ENCODE measurements around the gene SCCPDH.
"Not testable (repeated sequence)": the region's sequence is repeated elsewhere in the genome, so short reads cannot be mapped to it uniquely, and the experiment has no call there.

The SCCPDH gene

GRCh38 chr1:246801241-246802020 is 77.2 kb downstream of the SCCPDH start:
- FAIRE-seq, result no peak

DNA sequence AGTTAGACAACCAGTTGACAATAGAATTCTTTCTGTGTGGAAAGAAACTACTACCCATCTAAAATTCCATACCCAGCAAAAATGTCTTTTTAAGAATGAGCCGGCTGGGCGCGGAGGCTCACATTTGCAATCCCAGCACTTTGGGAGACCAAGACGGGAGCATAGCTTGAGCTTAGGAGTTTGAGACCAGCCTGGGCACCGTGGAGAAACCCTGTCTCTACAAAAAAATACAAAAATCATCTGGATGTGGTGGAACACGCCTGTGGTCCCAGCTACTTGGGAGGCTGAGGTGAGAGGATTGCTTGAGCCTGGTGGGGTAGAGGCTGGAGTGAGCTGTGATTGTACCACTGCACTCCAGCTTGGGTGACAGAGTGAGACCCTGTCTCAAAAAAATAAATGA is 79.2 kb downstream of the SCCPDH start:
- FAIRE-seq, result no peak

- no peak for FAIRE-seq
Observed at GRCh38 chr1:246803883-246804282, 79.7 kb downstream of the SCCPDH start.

DNA sequence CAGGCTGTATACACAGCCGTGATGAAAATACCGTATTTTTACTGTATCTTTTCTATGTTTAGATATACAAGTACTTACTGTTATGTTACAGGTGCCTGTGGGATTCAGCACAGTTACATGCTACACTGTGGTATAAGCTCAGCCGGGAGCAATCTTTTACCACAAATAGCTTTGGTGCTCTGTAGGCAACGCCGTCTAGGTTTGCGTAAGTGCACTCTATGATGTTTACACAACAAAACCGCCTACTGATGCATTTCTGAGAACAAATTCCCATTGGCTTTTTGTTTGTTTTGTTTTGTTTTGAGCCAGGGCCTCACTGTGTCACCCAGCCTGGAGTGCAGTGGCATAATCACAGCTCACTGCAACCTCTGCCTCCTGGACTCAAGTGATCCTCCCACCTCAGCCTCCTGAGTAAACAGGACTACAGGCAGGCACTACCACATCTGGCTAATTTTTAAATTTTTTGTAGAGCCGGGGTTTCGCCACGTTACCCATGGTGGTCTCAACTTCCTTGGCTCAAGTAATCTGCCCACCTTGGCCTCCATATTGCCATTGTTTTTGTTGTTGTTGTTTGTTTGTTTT is 81.0 kb downstream of the SCCPDH start:
- no peak for FAIRE-seq

DNA sequence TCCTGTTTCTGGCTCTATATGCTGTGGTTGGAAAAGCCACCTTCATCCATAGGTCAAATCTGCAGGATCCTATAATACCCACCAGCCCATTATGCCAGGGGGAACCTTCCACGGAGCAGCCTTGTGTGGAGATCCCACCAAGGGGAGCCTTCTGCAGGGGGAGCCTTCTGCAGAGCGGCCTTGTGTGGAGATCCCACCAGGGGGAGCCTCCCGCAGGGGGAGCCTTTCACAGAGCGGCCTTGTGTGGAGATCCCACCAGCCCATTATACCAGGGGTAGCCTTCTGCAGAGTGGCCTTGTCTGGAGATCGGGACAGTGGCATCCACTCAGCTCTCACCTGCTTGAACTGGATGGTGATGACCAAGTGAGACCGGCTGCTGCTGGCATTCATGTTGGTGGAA is 85.3 kb downstream of the SCCPDH start:
- FAIRE-seq, result no peak

- no peak for FAIRE-seq
Observed at GRCh38 chr1:246811985-246812384, 87.8 kb downstream of the SCCPDH start.

DNA sequence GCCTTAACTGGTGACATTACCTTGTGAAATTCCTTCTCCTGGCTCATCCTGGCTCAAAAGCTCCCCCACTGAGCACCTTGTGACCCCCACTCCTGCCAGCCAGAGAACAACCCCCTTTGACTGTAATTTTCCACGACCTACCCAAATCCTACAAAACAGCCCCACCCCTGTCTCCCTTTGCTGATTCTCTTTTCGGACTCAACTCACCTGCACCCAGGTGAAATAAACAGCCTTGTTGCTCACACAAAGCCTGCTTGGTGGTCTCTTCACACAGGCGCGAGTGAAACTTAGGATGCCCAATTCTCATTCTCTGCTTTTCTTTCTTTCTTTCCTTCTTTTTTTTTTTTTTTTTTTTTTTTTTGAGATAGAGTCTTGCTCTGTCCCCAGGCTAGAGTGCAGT is 89.1 kb downstream of the SCCPDH start:
- not testable (repeated sequence) for FAIRE-seq

DNA sequence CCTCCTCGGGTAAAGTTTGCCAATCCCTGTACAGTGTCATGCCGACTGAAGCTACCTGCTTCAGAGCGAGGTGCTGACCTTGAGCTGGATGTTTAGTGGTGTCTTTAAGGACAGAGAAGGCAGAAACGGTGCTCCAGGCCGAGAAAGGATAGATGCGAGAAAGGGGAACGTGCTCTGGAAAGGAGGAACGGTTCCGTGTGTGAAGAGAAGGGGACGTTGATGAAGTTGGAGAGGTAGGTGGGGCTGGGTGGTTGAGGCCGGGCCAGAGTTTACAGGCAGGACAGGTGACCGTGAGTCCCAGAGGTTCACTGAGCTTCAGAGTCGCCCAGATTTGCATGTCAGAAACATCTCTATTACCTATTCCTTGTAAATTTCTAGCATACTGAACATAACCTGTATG is 90.7 kb downstream of the SCCPDH start:
- FAIRE-seq, result no peak

DNA sequence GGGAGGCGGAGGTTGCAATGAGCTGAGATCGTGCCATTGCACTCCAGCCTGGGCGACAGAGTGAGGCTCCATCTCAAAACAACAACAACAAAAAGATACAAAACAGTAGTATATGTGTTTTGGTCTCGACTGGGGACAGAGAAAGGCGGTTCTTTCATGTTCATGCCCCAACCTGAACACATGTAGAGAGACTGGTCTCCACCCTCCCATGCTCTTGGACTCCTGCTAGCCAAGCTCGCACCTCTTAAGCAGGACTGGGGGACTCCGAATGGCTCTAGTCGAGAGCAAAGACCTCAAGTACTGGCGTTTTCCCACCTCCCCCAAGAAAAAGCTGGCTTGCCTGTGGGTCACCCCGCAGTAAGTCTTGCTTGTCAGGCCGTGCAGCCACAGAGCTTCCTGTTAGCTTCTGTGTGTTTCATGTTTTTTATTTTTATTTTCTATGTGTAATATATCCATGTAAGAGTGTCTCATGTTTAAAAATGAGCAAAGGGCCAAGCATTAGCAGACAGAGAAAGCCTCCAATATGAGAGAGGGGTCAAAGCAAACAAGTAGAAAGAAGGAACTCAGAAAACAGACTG is 91.6 kb downstream of the SCCPDH start:
- no peak for FAIRE-seq
